Ishikawa (cell line): ENCODE results near the gene SCN4B.

Experiments used
- CREB1 ChIP-seq: IDR thresholded peaks from 2 replicates; pipeline ENCODE4 v1.6.1; 2012; ENCODE audit warnings: low read depth
- EP300 ChIP-seq: IDR thresholded peaks from 2 replicates; pipeline ENCODE4 v1.6.1; 2012; ENCODE audit warnings: borderline replicate concordance
- FOXM1 ChIP-seq: IDR thresholded peaks from 2 replicates; pipeline ENCODE4 v1.6.1; 2012; ENCODE audit warnings: low read depth, borderline replicate concordance
- NFIC ChIP-seq: IDR thresholded peaks from 2 replicates; pipeline ENCODE4 v1.6.1; 2012
- RAD21 ChIP-seq: IDR thresholded peaks from 2 replicates; pipeline ENCODE4 v1.6.1; 2012; ENCODE audit warnings: low read depth
- REST ChIP-seq: IDR thresholded peaks from 2 replicates; pipeline ENCODE4 v1.6.1; 2012; ENCODE audit warnings: low read depth, mild to moderate bottlenecking
- TAF1 ChIP-seq: IDR thresholded peaks from 2 replicates; pipeline ENCODE4 v1.6.1; 2012; ENCODE audit warnings: low read depth, mild to moderate bottlenecking
- TCF12 ChIP-seq: IDR thresholded peaks from 2 replicates; pipeline ENCODE4 v1.6.1; 2012; ENCODE audit warnings: low read depth
- USF1 ChIP-seq: IDR thresholded peaks from 2 replicates; pipeline ENCODE4 v1.6.1; 2012
- TF ChIP-seq, protein P1 (sequence below): IDR thresholded peaks from 2 replicates; pipeline ENCODE4 v1.6.1; 2012

- TF ChIP-seq RAD21 (no peak), TAF1 (no peak), TCF12 (no peak), EP300 (no peak), FOXM1 (no peak), NFIC (no peak), USF1 (no peak), CREB1 (no peak), REST (no peak)
- TF ChIP-seq, protein P1, sequence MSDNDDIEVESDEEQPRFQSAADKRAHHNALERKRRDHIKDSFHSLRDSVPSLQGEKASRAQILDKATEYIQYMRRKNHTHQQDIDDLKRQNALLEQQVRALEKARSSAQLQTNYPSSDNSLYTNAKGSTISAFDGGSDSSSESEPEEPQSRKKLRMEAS = no peak
Measured at GRCh38 chr11:118136801-118137200, 15.8 kb downstream of the SCN4B start.
